DND-41 (cell line): ENCODE results near the gene NOTCH2.
"Not testable (repeated sequence)": the region's sequence is repeated elsewhere in the genome, so short reads cannot be mapped to it uniquely, and the experiment has no call there.

ENCODE experiments used
- CTCF ChIP-seq: IDR thresholded peaks from 2 replicates; pipeline ENCODE4 v1.5.1; 2012; ENCODE audit warnings: borderline replicate concordance, low read length, moderate library complexity, mild to moderate bottlenecking; ENCODE audit not compliant: poor library complexity, severe bottlenecking; ENCODE audit errors: extremely low read depth
- EZH2 ChIP-seq: IDR thresholded peaks from 3 replicates; pipeline ENCODE4 v1.6.1; 2012; ENCODE audit warnings: borderline replicate concordance, low read depth, mild to moderate bottlenecking, moderate library complexity, low read length, inconsistent platforms; ENCODE audit not compliant: severe bottlenecking

- not testable (repeated sequence) for TF ChIP-seq CTCF, EZH2
Measured at GRCh38 chr1:119975582-119976254, 93.7 kb downstream of the NOTCH2 start.
